ENCODE measurements around the gene HSPA1A.

GRCh38 chr6:31834367-31835250 is 19.3 kb downstream of the HSPA1A start:
- TF ChIP-seq CTCF (IDR thresholded peaks at IDR 0.05) (no peak), POLR2A (IDR thresholded peaks at IDR 0.05) (peak in 3 of 4 donors; percentile 4 to 57 (median 56))

All from esophagus squamous epithelium (tissue), 4 donors.